SK-N-SH (cell line): ENCODE measurements around the gene ADAMTS6.

ENCODE experiments used
- EP300 ChIP-seq, 2 experiments: IDR thresholded peaks; 2 replicates each; pipeline versions ENCODE4 v1.4.0 to v1.6.1; 2012; ENCODE audit warnings: borderline replicate concordance in 1 of 2, low read depth in 1 of 2, low read length in 1 of 2
- EZH2phosphoT487 ChIP-seq: fragments of 200-600 bp; sonication (generic); IDR thresholded peaks from 2 replicates; pipeline ENCODE4 v1.6.1; 2017; ENCODE audit warnings: low read depth, mixed run types, mild to moderate bottlenecking, antibody characterized with exemption, moderate library complexity, borderline replicate concordance
- GATA2 ChIP-seq: sonication (generic); formaldehyde crosslinking; IDR thresholded peaks from 2 replicates; pipeline ENCODE4 v1.5.0; 2020; ENCODE audit warnings: mild to moderate bottlenecking, missing genetic modification reagents
- NFIC ChIP-seq: IDR thresholded peaks from 2 replicates; pipeline ENCODE4 v1.4.0; 2012; ENCODE audit warnings: borderline replicate concordance
- POLR2AphosphoS5 ChIP-seq: IDR thresholded peaks from 2 replicates; pipeline ENCODE4 v1.6.1; 2012; ENCODE audit warnings: low read depth, low read length
- RCOR1 ChIP-seq: fragments of 150-350 bp; IDR thresholded peaks from 2 replicates; pipeline ENCODE4 v1.6.1; 2017; ENCODE audit warnings: antibody characterized with exemption, low read length
- RFX5 ChIP-seq: IDR thresholded peaks from 2 replicates; pipeline ENCODE4 v1.6.1; 2012; ENCODE audit warnings: mild to moderate bottlenecking, improper control_type of control experiment, low read length
- SIN3A ChIP-seq: IDR thresholded peaks from 2 replicates; pipeline ENCODE4 v1.6.1; 2012; ENCODE audit warnings: low read depth, mild to moderate bottlenecking, low read length, moderate library complexity, borderline replicate concordance
- SMC3 ChIP-seq: IDR thresholded peaks from 2 replicates; pipeline ENCODE4 v1.6.1; 2012; ENCODE audit warnings: low read depth, low read length, improper control_type of control experiment
- TAF1 ChIP-seq: IDR thresholded peaks from 2 replicates; pipeline ENCODE4 v1.6.1; 2012; ENCODE audit warnings: low read depth, mild to moderate bottlenecking, low read length, moderate library complexity, borderline replicate concordance
- USF2 ChIP-seq: fragments of 150-350 bp; IDR thresholded peaks from 2 replicates; pipeline ENCODE4 v1.6.1; 2017; ENCODE audit warnings: antibody characterized with exemption, low read length, low read depth, borderline replicate concordance
- TF ChIP-seq, protein P1 (sequence below): fragments of 200-600 bp; sonication (generic); IDR thresholded peaks from 2 replicates; pipeline ENCODE4 v1.6.1; 2017; ENCODE audit warnings: antibody characterized with exemption, mild to moderate bottlenecking, moderate library complexity
- TF ChIP-seq, protein P2 (sequence below): IDR thresholded peaks from 2 replicates; pipeline ENCODE4 v1.4.0; 2012; ENCODE audit warnings: low read depth
- TF ChIP-seq, protein P3 (sequence below): IDR thresholded peaks from 2 replicates; pipeline ENCODE4 v1.4.0; 2012; ENCODE audit warnings: low read depth, borderline replicate concordance

DNA sequence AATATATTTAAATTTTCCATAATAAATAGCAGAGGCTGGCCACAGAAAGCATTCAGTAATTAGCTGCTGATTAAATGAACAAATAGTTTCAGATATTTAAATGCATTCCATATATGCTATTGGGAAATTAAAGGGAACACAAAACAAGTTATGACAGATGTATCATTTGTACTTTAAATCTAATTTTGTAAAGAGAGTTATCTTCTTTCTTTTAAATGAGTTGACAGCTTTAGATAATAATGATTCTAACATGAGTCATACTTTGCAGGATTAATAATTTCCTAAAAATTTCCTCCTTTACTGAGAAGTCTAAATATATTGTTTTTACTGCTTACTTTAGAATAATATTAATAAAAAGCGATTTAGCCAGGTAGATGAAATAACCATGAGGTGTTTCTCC lies 320.1 kb downstream of the ADAMTS6 start:
- TF ChIP-seq, protein P1, sequence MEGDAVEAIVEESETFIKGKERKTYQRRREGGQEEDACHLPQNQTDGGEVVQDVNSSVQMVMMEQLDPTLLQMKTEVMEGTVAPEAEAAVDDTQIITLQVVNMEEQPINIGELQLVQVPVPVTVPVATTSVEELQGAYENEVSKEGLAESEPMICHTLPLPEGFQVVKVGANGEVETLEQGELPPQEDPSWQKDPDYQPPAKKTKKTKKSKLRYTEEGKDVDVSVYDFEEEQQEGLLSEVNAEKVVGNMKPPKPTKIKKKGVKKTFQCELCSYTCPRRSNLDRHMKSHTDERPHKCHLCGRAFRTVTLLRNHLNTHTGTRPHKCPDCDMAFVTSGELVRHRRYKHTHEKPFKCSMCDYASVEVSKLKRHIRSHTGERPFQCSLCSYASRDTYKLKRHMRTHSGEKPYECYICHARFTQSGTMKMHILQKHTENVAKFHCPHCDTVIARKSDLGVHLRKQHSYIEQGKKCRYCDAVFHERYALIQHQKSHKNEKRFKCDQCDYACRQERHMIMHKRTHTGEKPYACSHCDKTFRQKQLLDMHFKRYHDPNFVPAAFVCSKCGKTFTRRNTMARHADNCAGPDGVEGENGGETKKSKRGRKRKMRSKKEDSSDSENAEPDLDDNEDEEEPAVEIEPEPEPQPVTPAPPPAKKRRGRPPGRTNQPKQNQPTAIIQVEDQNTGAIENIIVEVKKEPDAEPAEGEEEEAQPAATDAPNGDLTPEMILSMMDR, result no peak
- TF ChIP-seq NFIC (no peak), SIN3A (no peak), EP300 (IDR thresholded peaks at IDR 0.05; ENCODE audit: borderline replicate concordance in 1 of 2, low read depth in 1 of 2, low read length in 1 of 2) (peak in 1 of 2 experiments; percentile 65; a peak in 1 of 4 replicates), RFX5 (no peak), GATA2 (CRISPR knock-in tag) (no peak), TAF1 (no peak), RCOR1 (no peak), USF2 (no peak), EZH2phosphoT487 (no peak), POLR2AphosphoS5 (no peak), SMC3 (no peak)
- TF ChIP-seq, protein P2, sequence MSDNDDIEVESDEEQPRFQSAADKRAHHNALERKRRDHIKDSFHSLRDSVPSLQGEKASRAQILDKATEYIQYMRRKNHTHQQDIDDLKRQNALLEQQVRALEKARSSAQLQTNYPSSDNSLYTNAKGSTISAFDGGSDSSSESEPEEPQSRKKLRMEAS, result no peak
- TF ChIP-seq, protein P3, sequence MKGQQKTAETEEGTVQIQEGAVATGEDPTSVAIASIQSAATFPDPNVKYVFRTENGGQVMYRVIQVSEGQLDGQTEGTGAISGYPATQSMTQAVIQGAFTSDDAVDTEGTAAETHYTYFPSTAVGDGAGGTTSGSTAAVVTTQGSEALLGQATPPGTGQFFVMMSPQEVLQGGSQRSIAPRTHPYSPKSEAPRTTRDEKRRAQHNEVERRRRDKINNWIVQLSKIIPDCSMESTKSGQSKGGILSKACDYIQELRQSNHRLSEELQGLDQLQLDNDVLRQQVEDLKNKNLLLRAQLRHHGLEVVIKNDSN, result no peak
